Kidney (tissue), 14 donors: Measurements from ENCODE around the gene IDH3G. TPM values are rescaled to one million over a fixed set of nuclear protein-coding genes. Genes with fewer than 3 reads are reported as not detected.

Source experiments
- DNase-seq, 5 donors: peaks; one replicate each; pipeline ENCODE4 v3.0.0-alpha.2; 2013 to 2020
- FAIRE-seq: peaks from 2 replicates; lab custom pipeline; 2012; peaks lifted over from hg19 to GRCh38; lab: Jason Lieb, UNC
- H3K27ac ChIP-seq, 2 donors: one replicate each; pipeline ENCODE4 v1.7.0; 2013; ENCODE audit warnings: low read depth in 2 of 2, low read length in 2 of 2, inconsistent platforms in 1 of 2
- H3K27me3 ChIP-seq: one replicate; pipeline ENCODE4 v1.7.1; 2013; ENCODE audit warnings: low read length, inconsistent platforms; ENCODE audit not compliant: control insufficient read depth, insufficient read depth
- H3K36me3 ChIP-seq, 3 donors: one replicate each; pipeline versions ENCODE4 v1.7.0 to v1.7.1; 2013; ENCODE audit warnings: low read length in 3 of 3, control low read depth in 1 of 3, inconsistent platforms in 1 of 3; ENCODE audit not compliant: insufficient read depth in 3 of 3, control insufficient read depth in 2 of 3
- H3K4me1 ChIP-seq, 3 donors: one replicate each; pipeline versions ENCODE4 v1.7.0 to v1.7.1; 2013; ENCODE audit warnings: low read length in 3 of 3, inconsistent platforms in 1 of 3, low read depth in 1 of 3; ENCODE audit not compliant: control insufficient read depth in 2 of 3, insufficient read depth in 2 of 3
- H3K4me3 ChIP-seq, 3 donors: one replicate each; pipeline versions ENCODE4 v1.7.0 to v1.8.1; 2013; ENCODE audit warnings: low read length in 3 of 3, control low read depth in 1 of 3, inconsistent platforms in 1 of 3
- H3K9ac ChIP-seq, 3 donors: one replicate each; pipeline versions ENCODE4 v1.7.0 to v1.7.1; 2013; ENCODE audit warnings: low read length in 3 of 3, control low read depth in 1 of 3, inconsistent platforms in 1 of 3
- H3K9me3 ChIP-seq, 3 donors: one replicate each; pipeline versions ENCODE4 v1.7.0 to v1.7.1; 2013; ENCODE audit warnings: low read length in 3 of 3, control low read depth in 1 of 3, inconsistent platforms in 1 of 3; ENCODE audit not compliant: control insufficient read depth in 2 of 3, insufficient read depth in 1 of 3
- CTCF ChIP-seq: IDR thresholded peaks from 3 replicates; pipeline ENCODE4 v1.5.1; 2012; ENCODE audit warnings: mild to moderate bottlenecking, moderate library complexity, borderline replicate concordance; ENCODE audit not compliant: insufficient read depth; ENCODE audit errors: extremely low read depth
- intact Hi-C: fragments of 100-400 bp; cut with DNase I; formaldehyde crosslinking; loops from one replicate; pipeline ENCODE4 v1.11.1; 2022
- polyA plus RNA-seq: library from polyadenylated mRNA; stranded (reverse); fragments of 350-450 nt; fragmentation: Illumina TruSeq; extraction: RNeasy Lipid Tissue Mini Kit (QIAGEN cat#74804); gene quantifications from one replicate; pipeline ENCODE4 v1.2.3, GENCODE V29; 2014; ENCODE audit warnings: low read depth, low replicate concordance; ENCODE audit not compliant: insufficient read depth
- total RNA-seq: library from RNA; stranded (reverse); fragmentation: NEBNext Ultra II Directional; extraction: Animal tissue kit (Norgen Biotek cat#: 25700); gene quantifications from one replicate; pipeline ENCODE4 v1.2.1, GENCODE V29; 2021
- donor health status: control.
- donor health status: control.
- donor health status: control.
- donor health status: control.
- donor health status: control.
- donor health status: DM: yes; HTN: yes; CAD: no.
- donor health status: Normal renal cell carcinoma (clear cell type).

IDH3G gene
- total and polyA plus RNA-seq, 2 donors from 2014 or later = 62.1 to 100 TPM

- Histone ChIP-seq H3K4me3 (no peak overlapping the region), H3K4me1 (no peaks in the 10 kb centered on the region), H3K9me3 (no peaks in the 10 kb centered on the region), H3K27me3 (no peaks in the 10 kb centered on the region), H3K36me3 (no peaks in the 10 kb centered on the region), H3K9ac (no peak overlapping the region), H3K27ac (no peak overlapping the region)
- no peak for DNase-seq
- no peak for FAIRE-seq
- intact Hi-C loops = no loop called here
- TF ChIP-seq CTCF = no peak
These were observed 9.7 kb downstream of the IDH3G start for GRCh38 chrX:153784325-153784967.

GRCh38 chrX:153783378-153784013 lies 10.7 kb downstream of the IDH3G start:
- intact Hi-C loops = no loop called here
- H3K27ac ChIP-seq = no peak overlapping the region
- no peaks in the 10 kb centered on the region for H3K36me3 ChIP-seq
- DNase-seq = peak in 1 of 5 donors; percentile 23
- no peak for TF ChIP-seq CTCF
- no peak overlapping the region for H3K9ac ChIP-seq
- no peaks in the 10 kb centered on the region for H3K4me1 ChIP-seq
- no peak for FAIRE-seq
- H3K27me3 ChIP-seq = no peaks in the 10 kb centered on the region
- no peaks in the 10 kb centered on the region for H3K9me3 ChIP-seq
- no peak overlapping the region for H3K4me3 ChIP-seq

GRCh38 chrX:153782871-153783270 lies 11.3 kb downstream of the IDH3G start:
- FAIRE-seq (no peak), DNase-seq (no peak)
- no peak for TF ChIP-seq CTCF
- H3K9me3 ChIP-seq = no peaks in the 10 kb centered on the region
- no peak overlapping the region for H3K9ac ChIP-seq
- H3K27ac ChIP-seq = no peak overlapping the region
- no peaks in the 10 kb centered on the region for H3K4me1 ChIP-seq
- intact Hi-C loops = no loop called here
- no peaks in the 10 kb centered on the region for H3K27me3 ChIP-seq
- H3K36me3 ChIP-seq = no peaks in the 10 kb centered on the region
- H3K4me3 ChIP-seq = no peak overlapping the region
